GM12878 (cell line): ENCODE measurements around the gene TMC7. TPM values are rescaled to one million over a fixed set of nuclear protein-coding genes. Genes with fewer than 3 reads are reported as not detected.

Experiments used
- ATAC-seq: fragments of 200-7000 bp; cut with Tn5 transposase; 3 replicates; pipeline ENCODE4 v1.9.1; 2020; ENCODE audit warnings: mild to moderate bottlenecking, moderate library complexity
- BruUV-seq: library from RNA; stranded (reverse); fragments of 400-500 nt; replicated peaks from 2 replicates; lab custom pipeline; 2021; lab: Mats Ljungman, UMichigan
- CTCF ChIA-PET: fragments of 300-600 bp; sonication (Branson Sonifier 250); formaldehyde crosslinking; extraction: SDS; loops from one replicate; lab custom pipeline; 2021; ENCODE audit warnings: inconsistent platforms; lab: Yijun Ruan, JAX
- POLR2A ChIA-PET: fragments of 350-600 bp; formaldehyde crosslinking; extraction: SDS; loops from one replicate; lab custom pipeline; 2021; ENCODE audit warnings: inconsistent platforms; lab: Charles Lee
- RAD21 ChIA-PET: fragments of 300-600 bp; sonication (Branson Sonifier 250); formaldehyde crosslinking; loops from one replicate; lab custom pipeline; 2023; ENCODE audit warnings: antibody characterized with exemption; ENCODE audit not compliant: unreplicated experiment; lab: Charles Lee
- SMC1A ChIA-PET: fragments of 300-600 bp; sonication (Branson Sonifier 250); formaldehyde crosslinking; loops from one replicate; lab custom pipeline; 2023; ENCODE audit not compliant: unreplicated experiment, uncharacterized antibody; lab: Charles Lee
- DNase-seq: peaks from one replicate; pipeline ENCODE4 v3.0.0-alpha.2; 2011; ENCODE audit warnings: low read depth, low spot score
- FAIRE-seq: peaks from 3 replicates; lab custom pipeline; 2011; peaks lifted over from hg19 to GRCh38; lab: Jason Lieb, UNC
- H2AFZ ChIP-seq: 2 replicates; pipeline ENCODE4 v1.6.0; 2011; ENCODE audit warnings: low read depth, low read length, control low read depth; ENCODE audit not compliant: control insufficient read depth
- H3K27ac ChIP-seq: 2 replicates; pipeline ENCODE4 v1.5.1; 2011; ENCODE audit warnings: control low read depth; ENCODE audit not compliant: control insufficient read depth, insufficient read depth
- H3K27me3 ChIP-seq, 2 experiments: replicated peaks in 1 of 2; 2 replicates each; pipeline versions ENCODE4 v1.6.0 to v1.6.1; 2011; ENCODE audit warnings: low read length in 1 of 2; ENCODE audit not compliant: control insufficient read depth in 2 of 2, insufficient read depth in 2 of 2
- H3K36me3 ChIP-seq, 2 experiments: 2 replicates each; pipeline ENCODE4 v1.5.1; 2011; ENCODE audit warnings: low read length in 1 of 2; ENCODE audit not compliant: control insufficient read depth in 2 of 2, insufficient read depth in 2 of 2
- H3K4me1 ChIP-seq: 2 replicates; pipeline ENCODE4 v1.6.1; 2011; ENCODE audit warnings: mild to moderate bottlenecking, low read length, moderate library complexity, mixed read lengths; ENCODE audit not compliant: control insufficient read depth, insufficient read depth
- H3K4me2 ChIP-seq: 2 replicates; pipeline ENCODE4 v1.6.0; 2011; ENCODE audit warnings: control low read depth; ENCODE audit not compliant: control insufficient read depth, insufficient read depth
- H3K4me3 ChIP-seq: fragments of 200-600 bp; sonication (generic); 2 replicates; pipeline ENCODE4 v1.5.1; 2016
- H3K79me2 ChIP-seq: 2 replicates; pipeline ENCODE4 v1.6.0; 2011; ENCODE audit warnings: low read length; ENCODE audit not compliant: control insufficient read depth, insufficient read depth
- H3K9ac ChIP-seq: 2 replicates; pipeline ENCODE4 v1.8.0; 2011; ENCODE audit warnings: low read length, control low read depth, mixed read lengths; ENCODE audit not compliant: control insufficient read depth, insufficient read depth
- H3K9me3 ChIP-seq: replicated peaks from 3 replicates; pipeline ENCODE4 v1.5.1; 2011; ENCODE audit warnings: mild to moderate bottlenecking, low read length; ENCODE audit not compliant: control insufficient read depth, insufficient read depth
- H4K20me1 ChIP-seq: 2 replicates; pipeline ENCODE4 v1.6.0; 2011; ENCODE audit not compliant: control insufficient read depth, insufficient read depth
- BCLAF1 ChIP-seq: fragments of 450-650 bp; IDR thresholded peaks from 2 replicates; pipeline ENCODE4 v1.6.1; 2017; ENCODE audit warnings: antibody characterized with exemption, mild to moderate bottlenecking, moderate library complexity
- LARP7 ChIP-seq: fragments of 450-650 bp; IDR thresholded peaks from 2 replicates; pipeline ENCODE4 v1.6.1; 2017; ENCODE audit warnings: mild to moderate bottlenecking
- MYC ChIP-seq: IDR thresholded peaks from 2 replicates; pipeline ENCODE4 v1.6.1; 2011; ENCODE audit warnings: mild to moderate bottlenecking, low read length, moderate library complexity, inconsistent platforms; ENCODE audit not compliant: insufficient read depth, insufficient replicate concordance, insufficient read length, severe bottlenecking
- NFYB ChIP-seq: IDR thresholded peaks from 2 replicates; pipeline ENCODE4 v1.6.1; 2011; ENCODE audit warnings: low read depth, mild to moderate bottlenecking, low read length, improper control_type of control experiment, moderate library complexity; ENCODE audit not compliant: insufficient read depth
- NR2C1 ChIP-seq: fragments of 450-650 bp; IDR thresholded peaks from 2 replicates; pipeline ENCODE4 v1.6.1; 2017; ENCODE audit warnings: antibody characterized with exemption, mild to moderate bottlenecking, moderate library complexity
- NR2F1 ChIP-seq: fragments of 450-650 bp; conservative IDR thresholded peaks from 2 replicates; pipeline ENCODE4 v1.6.1; 2017; ENCODE audit warnings: mild to moderate bottlenecking
- PML ChIP-seq: IDR thresholded peaks from 2 replicates; pipeline ENCODE4 v1.6.1; 2012; ENCODE audit warnings: low read length, inconsistent platforms
- RELB ChIP-seq: fragments of 450-650 bp; IDR thresholded peaks from 2 replicates; pipeline ENCODE4 v1.6.1; 2017; ENCODE audit warnings: low read depth, mild to moderate bottlenecking, moderate library complexity
- RFX5 ChIP-seq: IDR thresholded peaks from 2 replicates; pipeline ENCODE4 v1.6.1; 2011; ENCODE audit warnings: low read depth, low read length, improper control_type of control experiment
- SPI1 ChIP-seq: IDR thresholded peaks from 2 replicates; pipeline ENCODE4 v1.6.1; 2011; ENCODE audit warnings: low read depth, mild to moderate bottlenecking, low read length, moderate library complexity, borderline replicate concordance; ENCODE audit not compliant: insufficient read depth
- SRF ChIP-seq, 2 experiments: IDR thresholded peaks; 2 replicates each; pipeline ENCODE4 v1.6.1; 2011; ENCODE audit warnings: low read depth in 2 of 2, low read length in 2 of 2, mild to moderate bottlenecking in 1 of 2, moderate library complexity in 1 of 2
- STAT3 ChIP-seq: IDR thresholded peaks from 2 replicates; pipeline ENCODE4 v1.6.1; 2011; ENCODE audit warnings: low read depth, low read length, improper control_type of control experiment
- SUPT20H ChIP-seq: IDR thresholded peaks from 2 replicates; pipeline ENCODE4 v1.6.1; 2011; ENCODE audit warnings: low read depth, mild to moderate bottlenecking, low read length, moderate library complexity, borderline replicate concordance; ENCODE audit not compliant: control insufficient read depth
- TBL1XR1 ChIP-seq: IDR thresholded peaks from 2 replicates; pipeline ENCODE4 v1.6.1; 2012; ENCODE audit warnings: low read depth, low read length, improper control_type of control experiment
- ZNF687 ChIP-seq: fragments of 450-650 bp; IDR thresholded peaks from 2 replicates; pipeline ENCODE4 v1.6.1; 2017; ENCODE audit warnings: mild to moderate bottlenecking, moderate library complexity
- WGBS: methylation state at CpG from one replicate; pipeline ENCODE4 v1.1.6; 2016; ENCODE audit warnings: low lambda C conversion rate; ENCODE audit not compliant: insufficient replicate concordance, insufficient coverage; ENCODE audit errors: missing lambda C conversion rate; 5-methylcytosine and 5-hydroxymethylcytosine counted together
- in situ Hi-C: fragments of 300-500 bp; cut with MboI; formaldehyde crosslinking; loops from 9 replicates; pipeline ENCODE4 v1.14.3; 2018; ENCODE audit warnings: mixed read lengths
- intact Hi-C: fragments of 100-400 bp; cut with micrococcal nuclease; formaldehyde crosslinking; loops from one replicate; pipeline ENCODE4 v1.14.2; 2022; ENCODE audit not compliant: unreplicated experiment
- polyA plus RNA-seq, 11 experiments: library from polyadenylated mRNA; depleted of rRNA in 4 of 11; unstranded in 6 of 11; stranded (reverse) in 5 of 11; fragments of >200 nt; fragmentation: Nextera tagmentation in 4 of 11; fragmentation: Illumina TruSeq in 1 of 11; extraction: Ambion mirVana in 4 of 11; extraction: Trizol in 1 of 11; gene quantifications; 1 replicate in 1 of 11; 2 replicates in 10 of 11; pipeline versions ENCODE4 v1.2.1 to v1.2.3, GENCODE V29; 2011 to 2016; ENCODE audit warnings: inconsistent platforms in 2 of 11, missing spikeins in 2 of 11, low read depth in 1 of 11
- total RNA-seq, 4 experiments: library from RNA; depleted of rRNA in 3 of 4; stranded (reverse); fragments of >200 nt in 3 of 4; fragmentation: Illumina TruSeq in 1 of 4; extraction: Trizol in 1 of 4; gene quantifications; 2 replicates each; pipeline versions ENCODE4 v1.2.1 to v1.2.3, GENCODE V29; 2013 to 2021

TMC7 gene
- total and polyA plus RNA-seq, 10 of the 15 experiments (the other 5 are each of a cell fraction or from before 2014, with no cell fraction given), result 0.15 TPM; not detected in 9

- no peaks in the 10 kb centered on the region for H3K27me3 ChIP-seq
- 40% methylated on average over 2 of the region's 2 CpGs for WGBS
- FAIRE-seq, result no peak
- intact Hi-C loops, result no loop called here
- H3K9me3 ChIP-seq, result no peaks in the 10 kb centered on the region
- H3K27ac ChIP-seq, result no peak overlapping the region
- TF ChIP-seq SRF (IDR thresholded peaks at IDR 0.05; ENCODE audit: low read depth in 2 of 2, low read length in 2 of 2) (no peak), PML (no peak), STAT3 (no peak), BCLAF1 (no peak), RFX5 (no peak), LARP7 (no peak), SUPT20H (no peak), TBL1XR1 (no peak), SPI1 (no peak), NR2F1 (no peak), MYC (no peak), NR2C1 (no peak), ZNF687 (no peak), RELB (no peak), NFYB (no peak)
- no peak overlapping the region for H3K4me2 ChIP-seq
- no peak for ATAC-seq
- SMC1A ChIA-PET, result no interaction called here
- POLR2A ChIA-PET, result no interaction called here
- no peak overlapping the region for H3K9ac ChIP-seq
- no peaks in the 10 kb centered on the region for H3K4me1 ChIP-seq
- no peaks in the 10 kb centered on the region for H4K20me1 ChIP-seq
- RAD21 ChIA-PET, result no interaction called here
- in situ Hi-C loops, result loop anchor here (25.0 kb wide), 1 partner anchor 1322 kb away; the partner anchor contains the start of gene UMOD
- H3K36me3 ChIP-seq, result no peaks in the 10 kb centered on the region
- H3K79me2 ChIP-seq, result no peaks in the 10 kb centered on the region
- CTCF ChIA-PET, result no interaction called here
- BruUV-seq, result no TSS peak
- no peak overlapping the region for H3K4me3 ChIP-seq
- DNase-seq, result no peak
- H2AFZ ChIP-seq, result no peak overlapping the region
Measured at GRCh38 chr16:19040400-19040799, 56.7 kb downstream of the TMC7 start.
